H1 (cell line): ENCODE data around the gene SLC39A10.

ENCODE experiments used
- ATF2 ChIP-seq: IDR thresholded peaks from 2 replicates; pipeline ENCODE4 v1.6.1; 2012; ENCODE audit warnings: low read length, inconsistent platforms
- CEBPB ChIP-seq: IDR thresholded peaks from 2 replicates; pipeline ENCODE4 v1.6.1; 2012; ENCODE audit warnings: low read depth, low read length
- CTCF ChIP-seq, 3 experiments: IDR thresholded peaks; 1 replicate in 2 of 3; 2 replicates in 1 of 3; pipeline versions ENCODE4 v1.5.1 to v1.6.1; 2011; ENCODE audit warnings: low read length in 3 of 3, mild to moderate bottlenecking in 3 of 3, inconsistent platforms in 2 of 3, low read depth in 1 of 3, moderate library complexity in 1 of 3; ENCODE audit not compliant: insufficient read depth in 1 of 3; ENCODE audit errors: control extremely low read depth in 1 of 3
- FOSL1 ChIP-seq: IDR thresholded peaks from 2 replicates; pipeline ENCODE4 v1.6.1; 2011; ENCODE audit warnings: mild to moderate bottlenecking, low read depth, low read length, moderate library complexity; ENCODE audit not compliant: insufficient read depth
- GABPA ChIP-seq: IDR thresholded peaks from 2 replicates; pipeline ENCODE4 v1.6.1; 2011; ENCODE audit warnings: mild to moderate bottlenecking, low read length, moderate library complexity, borderline replicate concordance; ENCODE audit not compliant: insufficient read depth
- JUND ChIP-seq: IDR thresholded peaks from 2 replicates; pipeline ENCODE4 v1.6.1; 2011; ENCODE audit warnings: mild to moderate bottlenecking, improper control_type of control experiment, low read length
- POLR2AphosphoS5 ChIP-seq: IDR thresholded peaks from 2 replicates; pipeline ENCODE4 v1.6.1; 2011; ENCODE audit warnings: low read depth, low read length
- RFX5 ChIP-seq: IDR thresholded peaks from 2 replicates; pipeline ENCODE4 v1.6.1; 2011; ENCODE audit warnings: low read depth, low read length, improper control_type of control experiment, borderline replicate concordance
- SP1 ChIP-seq: IDR thresholded peaks from 2 replicates; pipeline ENCODE4 v1.6.1; 2011; ENCODE audit warnings: low read depth, low read length
- TEAD4 ChIP-seq: IDR thresholded peaks from 2 replicates; pipeline ENCODE4 v1.6.1; 2012; ENCODE audit warnings: low read depth, low read length, inconsistent platforms, mixed read lengths

GRCh38 chr2:195659982-195660890, 3.2 kb downstream of the SLC39A10 start:
- TF ChIP-seq CTCF (IDR thresholded peaks at IDR 0.05; ENCODE audit: control extremely low read depth in 1 of 3, insufficient read depth in 1 of 3, low read depth in 1 of 3, low read length in 3 of 3) (peak; percentile 6 to 66 (median 60)), SP1 (no peak), JUND (no peak), TEAD4 (no peak), CEBPB (no peak), GABPA (no peak), FOSL1 (no peak), ATF2 (no peak), RFX5 (no peak), POLR2AphosphoS5 (no peak)
